Spleen (tissue), 7 donors: Measurements from ENCODE around the gene PDXK.

Experiments
- CTCF ChIP-seq, 11 experiments: fragments of 200-600 bp in 7 of 11; fragments of 450-650 bp in 4 of 11; sonication (generic) in 4 of 11; IDR thresholded peaks in 8 of 11; conservative IDR thresholded peaks in 3 of 11; 1 replicate in 7 of 11; 2 replicates in 4 of 11; pipeline versions ENCODE4 v1.4.0 to v1.8.0; 2016 to 2021; ENCODE audit warnings: antibody characterized with exemption in 11 of 11, inconsistent platforms in 4 of 11, mild to moderate bottlenecking in 1 of 11
- POLR2AphosphoS5 ChIP-seq, 3 donors: sonication (generic); formaldehyde crosslinking; IDR thresholded peaks; one replicate each; pipeline ENCODE4 v1.5.1; 2017; ENCODE audit warnings: antibody characterized with exemption in 3 of 3
- donor health status: DM: no; HTN: no; CAD: no; lungs with moderate emphysema.
- donor health status: DM: no; HTN: no; CAD: no.
- donor health status: DM: no; HTN: no; CAD: no.

- no peak for TF ChIP-seq POLR2AphosphoS5 (IDR thresholded peaks at IDR 0.05)
- TF ChIP-seq CTCF (IDR thresholded peaks at IDR 0.05 in 8 of 11, conservative IDR thresholded peaks at IDR 0.05 in 3 of 11): no peak
These were observed 16.2 kb upstream of the PDXK start for GRCh38 chr21:43702785-43703034.
